B cell (primary cell): ENCODE results near the gene RBKS. TPM values are rescaled to one million over a fixed set of nuclear protein-coding genes. Genes with fewer than 3 reads are reported as not detected.

Experiments used
- ATAC-seq: fragments of 200-7000 bp; cut with Tn5 transposase; one replicate; pipeline ENCODE4 v1.10.0; 2021; ENCODE audit warnings: low read depth, mild to moderate bottlenecking, moderate number of reproducible peaks, moderate library complexity
- CTCF ChIA-PET: fragments of 350-600 bp; sonication (Branson Sonifier 250); formaldehyde crosslinking; loops from one replicate; lab custom pipeline; 2021; ENCODE audit warnings: antibody characterized with exemption, inconsistent platforms; lab: Charles Lee
- POLR2A ChIA-PET: fragments of 350-600 bp; sonication (Branson Sonifier 250); formaldehyde crosslinking; loops from one replicate; lab custom pipeline; 2021; ENCODE audit warnings: antibody characterized with exemption; lab: Charles Lee
- DNase-seq: peaks from one replicate; pipeline ENCODE4 v3.0.0; 2013
- H2AFZ ChIP-seq: 2 replicates; pipeline ENCODE4 v1.6.1; 2012; ENCODE audit warnings: mild to moderate bottlenecking, low read depth, low read length; ENCODE audit not compliant: insufficient read depth, poor library complexity, severe bottlenecking
- H3K27ac ChIP-seq, 2 donors: 1 replicate in 1 of 2; 2 replicates in 1 of 2; pipeline ENCODE4 v1.5.1; 2012 to 2013; ENCODE audit warnings: low read length in 2 of 2, mild to moderate bottlenecking in 2 of 2, moderate library complexity in 1 of 2
- H3K27me3 ChIP-seq, 4 experiments: fragments of 200-600 bp in 1 of 4; sonication (generic) in 1 of 4; replicated peaks in 1 of 4; 1 replicate in 2 of 4; 2 replicates in 2 of 4; pipeline versions ENCODE4 v1.6.1 to v1.7.0; 2013 to 2016; ENCODE audit warnings: low read length in 3 of 4, mild to moderate bottlenecking in 2 of 4, mixed read lengths in 1 of 4, moderate library complexity in 1 of 4; ENCODE audit not compliant: insufficient read depth in 4 of 4, control insufficient read depth in 3 of 4; ENCODE audit errors: control extremely low read depth in 1 of 4
- H3K36me3 ChIP-seq, 2 experiments: replicated peaks in 1 of 2; 1 replicate in 1 of 2; 2 replicates in 1 of 2; pipeline versions ENCODE4 v1.6.1 to v1.7.1; 2013; ENCODE audit warnings: low read length in 1 of 2; ENCODE audit not compliant: insufficient read depth in 2 of 2, control insufficient read depth in 1 of 2; ENCODE audit errors: control extremely low read depth in 1 of 2, extremely low read depth in 1 of 2
- H3K4me1 ChIP-seq, 2 donors: fragments of 200-600 bp in 1 of 2; sonication (generic) in 1 of 2; 1 replicate in 1 of 2; 2 replicates in 1 of 2; pipeline versions ENCODE4 v1.5.1 to v1.6.1; 2013 to 2017; ENCODE audit warnings: low read length in 2 of 2; ENCODE audit not compliant: control insufficient read depth in 2 of 2, insufficient read depth in 2 of 2
- H3K4me2 ChIP-seq: replicated peaks from 2 replicates; pipeline ENCODE3; 2012; ENCODE audit warnings: mild to moderate bottlenecking, low read depth, low read length; ENCODE audit not compliant: poor library complexity, severe bottlenecking
- H3K4me3 ChIP-seq, 5 experiments: fragments of 200-600 bp in 1 of 5; sonication (generic) in 1 of 5; 1 replicate in 3 of 5; 2 replicates in 2 of 5; pipeline versions ENCODE4 v1.5.1 to v1.7.0; 2011 to 2016; ENCODE audit warnings: low read length in 4 of 5, mild to moderate bottlenecking in 4 of 5, low read depth in 2 of 5, control low read depth in 1 of 5, moderate library complexity in 1 of 5; ENCODE audit not compliant: insufficient read depth in 1 of 5; ENCODE audit errors: control extremely low read depth in 1 of 5, extremely low read depth in 1 of 5
- H3K79me2 ChIP-seq: fragments of 200-600 bp; sonication (generic); one replicate; pipeline ENCODE4 v1.6.0; 2016; ENCODE audit warnings: low read length; ENCODE audit not compliant: control insufficient read depth, insufficient read depth
- H3K9ac ChIP-seq: fragments of 200-600 bp; sonication (generic); 2 replicates; pipeline ENCODE4 v1.6.1; 2017; ENCODE audit warnings: mild to moderate bottlenecking, low read length, moderate library complexity
- H3K9me3 ChIP-seq, 3 donors: one replicate each; pipeline versions ENCODE4 v1.6.1 to v1.7.1; 2013; ENCODE audit warnings: low read length in 2 of 3; ENCODE audit not compliant: control insufficient read depth in 2 of 3, insufficient read depth in 1 of 3; ENCODE audit errors: control extremely low read depth in 1 of 3
- H4K20me1 ChIP-seq: 2 replicates; pipeline ENCODE4 v1.6.0; 2012; ENCODE audit warnings: mild to moderate bottlenecking, low read length; ENCODE audit not compliant: insufficient read depth, control insufficient read depth, poor library complexity, severe bottlenecking
- H3K27ac Mint-ChIP-seq: one replicate; pipeline ENCODE4 v1.8.0; 2021; ENCODE audit warnings: mixed read lengths
- H3K27me3 Mint-ChIP-seq: one replicate; pipeline ENCODE4 v1.8.0; 2021; ENCODE audit warnings: mixed read lengths
- H3K4me1 Mint-ChIP-seq: one replicate; pipeline ENCODE4 v1.8.0; 2021; ENCODE audit warnings: mixed read lengths
- H3K4me3 Mint-ChIP-seq: one replicate; pipeline ENCODE4 v1.8.0; 2021; ENCODE audit warnings: mixed read lengths
- H3K9me3 Mint-ChIP-seq: one replicate; pipeline ENCODE4 v1.8.0; 2022; ENCODE audit warnings: mixed read lengths; ENCODE audit not compliant: insufficient read depth
- CTCF ChIP-seq: fragments of 200-600 bp; IDR thresholded peaks from one replicate; pipeline ENCODE4 v1.8.0; 2022; ENCODE audit warnings: antibody characterized with exemption, mild to moderate bottlenecking
- EZH2 ChIP-seq: IDR thresholded peaks from 2 replicates; pipeline ENCODE4 v1.6.1; 2012; ENCODE audit warnings: borderline replicate concordance, low read depth, mild to moderate bottlenecking, moderate library complexity, low read length; ENCODE audit not compliant: insufficient read depth, poor library complexity, severe bottlenecking
- WGBS: methylation state at CpG from one replicate; pipeline ENCODE4 v1.1.5; 2013; ENCODE audit warnings: missing lambda C conversion rate; ENCODE audit not compliant: insufficient coverage; 5-methylcytosine and 5-hydroxymethylcytosine counted together
- intact Hi-C: fragments of 100-400 bp; cut with micrococcal nuclease; formaldehyde crosslinking; loops from one replicate; pipeline ENCODE4 v1.10.0; 2022
- polyA plus RNA-seq: library from polyadenylated mRNA; depleted of rRNA; stranded (reverse); fragments of >200 nt; gene quantifications from 2 replicates; pipeline ENCODE4 v1.2.3, GENCODE V29; 2012
- total RNA-seq, 2 donors: library from RNA; stranded (reverse); fragments of 120-200 nt in 1 of 2; gene quantifications; 1 replicate in 1 of 2; 2 replicates in 1 of 2; pipeline versions ENCODE4 v1.2.3 to v1.2.4, GENCODE V29; 2013 to 2022

The RBKS gene
- total and polyA plus RNA-seq, 2 donors (not counting 1 experiment from before 2014, with no cell fraction given) = 6.4 to 9.2 TPM

DNA sequence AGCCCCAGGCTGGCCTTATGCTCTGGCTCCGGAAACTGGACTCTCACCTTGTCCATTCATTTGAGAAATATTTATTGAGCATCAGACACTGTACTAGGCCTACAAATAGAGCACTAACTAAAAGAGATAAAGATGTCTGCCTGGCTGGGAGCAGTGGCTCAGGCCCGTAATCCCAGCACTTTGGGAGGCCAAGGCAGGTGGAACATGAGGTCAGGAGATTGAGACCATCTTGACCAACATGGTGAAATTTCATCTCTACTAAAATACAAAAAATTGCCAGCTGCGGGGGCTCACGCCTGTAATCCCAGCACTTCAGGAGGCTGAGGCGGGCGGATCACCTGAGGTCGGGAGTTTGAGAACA is 126.3 kb downstream of the RBKS start:
- Mint-ChIP-seq H3K4me1 (peaks cover 3% of the 10 kb centered on the region), H3K27ac (no peak overlapping the region), H3K4me3 (no peak overlapping the region), H3K9me3 (no peaks in the 10 kb centered on the region), H3K27me3 (peaks cover 32% of the 10 kb centered on the region)
- Histone ChIP-seq H3K36me3 (no peaks in the 10 kb centered on the region), H3K4me1 (peaks cover 4% of the 10 kb centered on the region in 2 donors), H4K20me1 (no peaks in the 10 kb centered on the region), H3K4me2 (no peak overlapping the region), H3K9ac (no peak overlapping the region), H3K27ac (no peak overlapping the region), H3K9me3 (no peaks in the 10 kb centered on the region), H3K4me3 (no peak overlapping the region), H3K27me3 (peaks cover 0 to 22% (median 0%) of the 10 kb centered on the region in 4 experiments), H2AFZ (no peak overlapping the region), H3K79me2 (no peaks in the 10 kb centered on the region)
- CTCF ChIA-PET = interaction anchor here (1.3 kb wide), 1 partner anchor 60 kb away, joined by 3 read pairs; no protein-coding TSS in a partner anchor
- 95% methylated on average over 7 of the region's 7 CpGs for WGBS
- TF ChIP-seq CTCF (no peak), EZH2 (no peak)
- DNase-seq (no peak), ATAC-seq (no peak)
- POLR2A ChIA-PET = no interaction called here
- intact Hi-C loops = no loop called here

DNA sequence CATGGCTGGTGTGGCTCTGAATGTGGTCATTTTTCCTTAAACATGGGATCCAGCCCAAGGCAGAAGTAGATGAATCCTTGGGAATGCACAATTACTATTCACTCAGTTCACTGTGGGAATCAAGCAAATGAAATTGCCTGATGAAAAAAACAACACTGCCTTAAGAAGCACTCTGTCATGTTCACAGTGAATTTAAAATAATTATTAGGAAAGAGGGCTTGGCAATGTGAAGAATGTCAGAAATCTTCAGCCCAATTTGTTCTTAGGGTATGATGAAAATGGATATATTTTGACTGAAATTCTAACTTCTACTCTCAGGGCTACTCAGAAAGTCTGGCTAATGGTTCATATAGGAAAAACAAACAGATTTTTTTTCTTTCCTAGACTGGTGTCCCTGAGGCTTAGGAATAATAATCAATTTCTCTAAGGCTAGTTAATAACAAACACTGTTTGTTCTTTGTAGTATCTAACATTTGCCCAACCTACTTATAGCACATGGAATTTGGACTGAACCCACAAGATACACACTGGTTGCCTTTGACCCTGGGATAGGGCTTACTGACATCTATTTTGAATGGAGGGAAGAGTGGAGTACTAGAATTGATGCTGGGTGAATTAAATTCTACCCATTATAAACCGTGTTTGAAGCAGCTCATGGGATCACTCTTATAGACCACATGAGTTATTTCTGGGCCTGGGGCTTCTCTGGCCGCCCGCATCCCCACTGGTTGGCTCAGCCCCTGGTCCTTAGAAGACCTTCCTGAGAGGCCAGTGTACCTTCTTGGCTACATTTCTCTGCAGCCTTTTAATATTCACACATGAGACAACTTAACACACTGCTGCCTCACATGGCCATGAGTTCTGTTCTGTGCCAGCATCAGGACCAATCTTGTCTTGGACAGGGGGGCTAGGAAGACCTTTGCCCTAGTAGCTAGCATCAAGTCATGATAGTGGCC is 127.0 kb downstream of the RBKS start:
- Histone ChIP-seq H3K27ac (no peak overlapping the region), H3K9ac (no peak overlapping the region), H3K27me3 (peaks cover 0 to 16% (median 0%) of the 10 kb centered on the region in 4 experiments), H3K79me2 (no peaks in the 10 kb centered on the region), H3K4me3 (no peak overlapping the region), H3K36me3 (no peaks in the 10 kb centered on the region), H3K9me3 (no peaks in the 10 kb centered on the region), H4K20me1 (no peaks in the 10 kb centered on the region), H3K4me2 (no peak overlapping the region), H3K4me1 (peaks cover 4% of the 10 kb centered on the region in 2 donors), H2AFZ (no peak overlapping the region)
- H3K4me1 Mint-ChIP-seq = peaks cover 3% of the 10 kb centered on the region
- 96% methylated on average over 3 of the region's 3 CpGs for WGBS
- ATAC-seq (no peak), DNase-seq (no peak)
- no peak for TF ChIP-seq EZH2
- TF ChIP-seq CTCF = no peak
- H3K27ac Mint-ChIP-seq = no peak overlapping the region
- peaks cover 32% of the 10 kb centered on the region for H3K27me3 Mint-ChIP-seq
- POLR2A ChIA-PET = no interaction called here
- no peak overlapping the region for H3K4me3 Mint-ChIP-seq
- CTCF ChIA-PET = interaction anchor here (1.3 kb wide), 1 partner anchor 59 kb away, joined by 3 read pairs; no protein-coding TSS in a partner anchor
- no peaks in the 10 kb centered on the region for H3K9me3 Mint-ChIP-seq
- intact Hi-C loops = no loop called here
